Spinal cord (tissue), 10 donors: Measurements from ENCODE around the gene SEMA4G. TPM values are rescaled to one million over a fixed set of nuclear protein-coding genes. Genes with fewer than 3 reads are reported as not detected.
"Not testable (repeated sequence)": the region's sequence is repeated elsewhere in the genome, so short reads cannot be mapped to it uniquely, and the experiment has no call there.

ENCODE experiments used
- DNase-seq, 6 donors: peaks; one replicate each; pipeline versions ENCODE4 v3.0.0 to v3.0.0-alpha.2; 2013 to 2015; ENCODE audit warnings: low spot score in 6 of 6, low read depth in 4 of 6
- H3K27ac ChIP-seq: one replicate; pipeline ENCODE4 v1.5.1; 2013; ENCODE audit warnings: low read depth, low read length, control low read depth
- H3K27me3 ChIP-seq: one replicate; pipeline ENCODE4 v1.6.1; 2013; ENCODE audit warnings: low read length; ENCODE audit not compliant: control insufficient read depth, insufficient read depth
- H3K36me3 ChIP-seq: one replicate; pipeline ENCODE4 v1.6.1; 2013; ENCODE audit warnings: low read length; ENCODE audit not compliant: control insufficient read depth, insufficient read depth
- H3K4me1 ChIP-seq: one replicate; pipeline ENCODE4 v1.6.1; 2013; ENCODE audit warnings: low read length; ENCODE audit not compliant: control insufficient read depth, insufficient read depth
- H3K4me3 ChIP-seq: one replicate; pipeline ENCODE4 v1.5.1; 2013; ENCODE audit warnings: low read depth, low read length, control low read depth
- H3K9me3 ChIP-seq: one replicate; pipeline ENCODE4 v1.6.1; 2013; ENCODE audit warnings: low read length; ENCODE audit not compliant: control insufficient read depth, insufficient read depth
- WGBS: methylation state at CpG from one replicate; pipeline ENCODE4 v1.1.5; 2013; ENCODE audit warnings: missing lambda C conversion rate; ENCODE audit not compliant: insufficient coverage; 5-methylcytosine and 5-hydroxymethylcytosine counted together
- polyA plus RNA-seq, 2 donors: library from polyadenylated mRNA; unstranded; fragments of 120-200 nt; gene quantifications; one replicate each; pipeline ENCODE4 v1.2.1, GENCODE V29; 2013; ENCODE audit not compliant: insufficient read length in 2 of 2
- total RNA-seq, 2 donors: library from RNA; depleted of rRNA in 1 of 2; stranded (reverse); fragments of 120-200 nt in 1 of 2; fragments of >200 nt in 1 of 2; gene quantifications; one replicate each; pipeline versions ENCODE4 v1.2.3 to v1.2.4, GENCODE V29; 2013 to 2014
- donor health status: healthy.

Gene SEMA4G
- total and polyA plus RNA-seq, 4 donors: 8.6 to 72.6 (median 38.4) TPM

DNA sequence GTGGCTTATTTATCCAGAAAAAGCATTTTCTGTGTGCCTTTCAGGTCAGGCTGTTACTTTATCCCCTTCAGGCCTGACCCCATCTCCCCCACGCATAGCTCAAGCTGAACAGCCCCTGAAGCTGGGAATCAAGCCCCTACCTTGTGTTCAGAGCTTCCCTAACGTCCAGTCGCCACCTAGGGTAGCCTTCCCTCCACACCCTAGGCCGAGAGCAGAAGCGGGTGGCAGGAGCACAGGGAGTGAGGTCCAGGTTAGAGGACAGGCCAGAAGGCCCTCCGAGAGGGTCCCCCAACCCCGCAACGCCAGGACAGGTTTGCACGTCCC is 479 bp upstream of the SEMA4G start:
- no peak for DNase-seq
- H3K36me3 ChIP-seq: peaks cover 16% of the 10 kb centered on the region
- no peaks in the 10 kb centered on the region for H3K27me3 ChIP-seq
- no peak overlapping the region for H3K27ac ChIP-seq
- 14% methylated on average over 8 of the region's 9 CpGs for WGBS
- H3K4me1 ChIP-seq: peaks cover 23% of the 10 kb centered on the region
- peak overlapping the region; percentile 30 for H3K4me3 ChIP-seq
- no peaks in the 10 kb centered on the region for H3K9me3 ChIP-seq

GRCh38 chr10:100970076-100970913 is 991 bp downstream of the SEMA4G start:
- H3K27ac ChIP-seq: no peak overlapping the region

DNA sequence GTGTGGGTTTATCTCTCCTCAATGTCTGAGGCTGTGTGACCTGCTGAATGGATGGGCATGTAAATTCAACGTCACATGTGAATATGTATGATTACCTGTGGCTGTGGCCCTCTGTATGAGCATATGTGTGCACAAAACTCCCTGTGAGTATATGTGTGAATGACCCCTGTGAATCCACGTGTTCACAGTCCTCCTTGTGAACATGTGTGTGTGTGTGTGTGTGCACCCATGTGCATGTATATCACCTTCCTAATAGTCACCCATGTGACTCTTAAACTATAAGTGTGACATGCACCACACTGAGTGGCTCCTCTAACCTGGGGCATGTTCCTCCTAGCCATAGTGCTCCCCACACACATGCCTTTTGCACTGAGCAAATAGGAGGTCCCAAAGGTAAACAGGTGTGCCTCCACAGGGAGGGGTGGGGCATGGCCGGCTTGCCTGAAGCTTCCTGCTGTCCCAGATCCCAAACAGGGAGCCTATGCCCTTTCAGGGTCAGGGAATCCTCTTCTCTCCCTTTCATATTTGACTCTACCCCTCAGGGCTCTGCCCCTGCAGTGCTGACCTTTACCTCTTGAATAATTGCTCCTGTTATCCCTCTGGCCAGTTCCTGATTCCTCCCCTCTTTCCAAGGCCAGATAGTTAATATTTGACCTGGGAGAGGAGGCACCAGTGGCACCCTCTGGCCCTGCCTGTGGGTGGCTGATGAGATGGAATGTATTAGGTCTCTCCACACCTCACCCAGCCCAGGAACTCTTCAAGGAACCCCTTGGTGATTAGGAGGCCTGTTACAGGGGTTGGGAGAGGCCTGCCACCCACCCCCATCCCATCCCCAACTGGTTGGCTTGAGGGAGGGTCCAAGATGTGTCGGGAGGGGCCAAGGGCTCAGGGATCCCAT is 1.9 kb downstream of the SEMA4G start:
- Histone ChIP-seq H3K36me3 (peaks cover 20% of the 10 kb centered on the region), H3K4me1 (peaks cover 23% of the 10 kb centered on the region), H3K4me3 (no peak overlapping the region), H3K27me3 (no peaks in the 10 kb centered on the region), H3K9me3 (no peaks in the 10 kb centered on the region), H3K27ac (no peak overlapping the region)
- 69% methylated on average over 3 of the region's 4 CpGs for WGBS
- no peak for DNase-seq

More at GRCh38 chr10:100970076-100970913, 991 bp downstream of the SEMA4G start:
- peak overlapping the region; percentile 30 for H3K4me3 ChIP-seq
- no peaks in the 10 kb centered on the region for H3K27me3 ChIP-seq
- no peaks in the 10 kb centered on the region for H3K9me3 ChIP-seq
- H3K4me1 ChIP-seq: peaks cover 23% of the 10 kb centered on the region
- peaks cover 21% of the 10 kb centered on the region for H3K36me3 ChIP-seq
- WGBS: no CpG with 5 or more reads among the region's 13 CpGs
- peak in 2 of 6 donors; percentile 38 to 63 for DNase-seq

DNA sequence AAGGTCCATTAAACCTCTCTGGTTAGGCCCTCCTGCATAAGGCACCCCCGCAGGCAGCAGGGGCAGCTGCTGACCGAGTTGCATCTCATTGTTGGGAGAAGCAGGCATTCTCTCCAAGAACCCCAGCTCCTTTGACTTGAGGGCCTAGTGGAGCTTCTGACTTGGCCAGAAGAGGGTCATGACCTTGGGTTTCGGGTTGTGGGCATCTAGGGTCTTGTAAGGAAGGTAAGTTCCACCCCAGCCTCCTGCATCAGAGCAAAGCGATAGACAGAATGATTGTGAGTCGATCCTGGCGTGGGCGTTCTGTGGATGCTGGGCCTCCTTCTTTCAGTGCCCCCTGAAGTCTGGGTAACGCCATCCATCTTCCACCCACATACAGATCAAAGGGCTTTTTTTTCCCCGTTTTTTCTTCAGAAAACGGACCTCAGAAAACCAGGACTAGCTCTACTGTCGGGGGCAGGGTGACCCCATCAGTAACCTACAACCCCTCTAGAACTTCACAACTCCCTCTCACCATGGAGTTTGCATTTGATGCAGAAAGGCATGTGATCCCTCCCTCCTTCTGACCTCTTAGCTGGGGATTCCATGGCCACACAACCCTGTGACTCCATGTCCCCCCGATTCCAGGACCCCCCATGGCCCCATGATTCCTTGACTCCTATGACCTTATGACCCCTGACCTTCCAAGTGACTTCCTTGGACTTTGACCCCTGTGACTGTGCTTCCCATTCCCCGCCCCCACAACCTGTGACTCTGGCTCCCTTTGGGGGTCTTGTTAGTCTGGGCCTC is 3.0 kb downstream of the SEMA4G start:
- no peak for DNase-seq
- 62% methylated on average over 10 of the region's 13 CpGs for WGBS
- Histone ChIP-seq H3K27me3 (no peaks in the 10 kb centered on the region), H3K4me3 (no peak overlapping the region), H3K4me1 (peaks cover 23% of the 10 kb centered on the region), H3K27ac (no peak overlapping the region), H3K36me3 (peaks cover 23% of the 10 kb centered on the region), H3K9me3 (no peaks in the 10 kb centered on the region)

DNA sequence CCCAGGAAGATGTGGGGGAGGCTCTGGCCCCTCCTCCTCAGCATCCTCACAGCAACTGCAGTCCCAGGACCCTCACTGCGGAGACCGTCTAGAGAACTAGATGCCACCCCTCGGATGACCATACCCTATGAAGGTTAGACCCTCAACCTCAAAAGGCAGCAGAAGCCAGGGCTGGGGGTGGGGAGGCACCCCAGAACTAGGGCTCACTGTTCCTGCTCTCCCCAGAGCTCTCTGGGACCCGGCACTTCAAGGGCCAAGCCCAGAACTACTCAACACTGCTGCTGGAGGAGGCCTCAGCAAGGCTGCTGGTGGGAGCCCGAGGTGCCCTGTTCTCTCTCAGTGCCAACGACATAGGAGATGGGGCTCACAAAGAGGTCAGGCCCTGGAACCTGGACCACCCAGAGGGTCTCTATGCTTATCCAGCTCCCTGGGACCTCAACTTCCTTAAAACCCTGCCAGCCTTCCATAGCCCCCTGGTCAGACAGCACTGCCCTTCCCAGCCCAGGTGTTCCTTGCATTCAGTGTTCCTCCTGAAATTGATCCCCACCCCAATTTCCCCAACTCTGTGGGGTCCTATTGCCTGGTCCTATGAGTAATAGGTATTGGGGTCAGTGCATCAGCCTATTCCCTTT is 3.7 kb downstream of the SEMA4G start:
- no peak overlapping the region for H3K4me3 ChIP-seq
- H3K27me3 ChIP-seq: no peaks in the 10 kb centered on the region
- 91% methylated on average over 4 of the region's 6 CpGs for WGBS

DNA sequence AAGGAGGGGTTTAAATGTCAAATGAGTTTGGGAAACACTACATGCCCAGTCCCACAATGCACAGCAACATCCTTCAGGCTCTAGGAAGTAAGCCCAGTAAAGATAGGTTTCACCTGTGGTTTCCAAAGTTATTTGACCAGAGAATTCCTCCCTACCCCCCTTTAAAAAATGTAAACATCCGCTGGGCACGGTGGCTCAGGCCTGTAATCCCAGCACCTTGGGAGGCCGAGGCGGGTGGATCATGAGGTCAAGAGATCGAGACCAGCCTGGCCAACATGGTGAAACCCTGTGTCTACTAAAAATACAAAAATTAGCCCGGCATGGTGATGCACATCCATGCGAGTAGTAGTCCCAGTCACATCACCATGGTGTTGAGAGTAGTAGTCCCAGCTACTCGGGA is 6.1 kb downstream of the SEMA4G start:
- H3K27ac ChIP-seq, H3K27me3 ChIP-seq, H3K4me3 ChIP-seq, H3K9me3 ChIP-seq, DNase-seq: not testable (repeated sequence)
- peaks cover 49% of the 10 kb centered on the region for H3K36me3 ChIP-seq
- WGBS: 92% methylated on average over 8 of the region's 8 CpGs
- H3K4me1 ChIP-seq: peaks cover 10% of the 10 kb centered on the region

More for the DNA sequence above, 3.7 kb downstream of the SEMA4G start:
- no peaks in the 10 kb centered on the region for H3K9me3 ChIP-seq
- H3K4me1 ChIP-seq: peaks cover 23% of the 10 kb centered on the region
- no peak overlapping the region for H3K27ac ChIP-seq
- no peak for DNase-seq
- peaks cover 26% of the 10 kb centered on the region for H3K36me3 ChIP-seq

DNA sequence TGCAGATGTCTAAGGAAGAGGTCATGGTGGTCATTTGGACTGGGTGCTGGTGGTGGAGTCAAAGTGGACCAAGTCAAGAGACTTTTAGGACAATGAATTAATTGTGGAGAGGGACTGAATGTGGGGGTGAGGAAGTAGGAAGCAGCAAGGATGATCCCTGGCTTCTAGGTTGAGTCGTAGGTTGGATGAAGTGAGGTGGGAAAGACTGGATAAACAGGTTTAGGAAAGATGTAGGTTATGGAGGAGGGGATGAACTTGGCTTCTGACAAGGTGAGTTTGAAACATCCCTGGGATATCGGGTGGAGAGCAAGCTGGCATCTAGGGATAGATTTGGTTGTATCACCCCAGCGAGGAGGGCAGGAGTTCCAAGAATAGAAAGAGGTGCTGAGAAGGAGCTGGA is 7.6 kb downstream of the SEMA4G start:
- no peak overlapping the region for H3K27ac ChIP-seq
- H3K27me3 ChIP-seq: no peaks in the 10 kb centered on the region
- H3K4me3 ChIP-seq: no peak overlapping the region
- no peaks in the 10 kb centered on the region for H3K9me3 ChIP-seq
- H3K4me1 ChIP-seq: peaks cover 3% of the 10 kb centered on the region
- H3K36me3 ChIP-seq: peaks cover 61% of the 10 kb centered on the region
- no peak for DNase-seq
- WGBS: 86% methylated on average over 3 of the region's 3 CpGs

DNA sequence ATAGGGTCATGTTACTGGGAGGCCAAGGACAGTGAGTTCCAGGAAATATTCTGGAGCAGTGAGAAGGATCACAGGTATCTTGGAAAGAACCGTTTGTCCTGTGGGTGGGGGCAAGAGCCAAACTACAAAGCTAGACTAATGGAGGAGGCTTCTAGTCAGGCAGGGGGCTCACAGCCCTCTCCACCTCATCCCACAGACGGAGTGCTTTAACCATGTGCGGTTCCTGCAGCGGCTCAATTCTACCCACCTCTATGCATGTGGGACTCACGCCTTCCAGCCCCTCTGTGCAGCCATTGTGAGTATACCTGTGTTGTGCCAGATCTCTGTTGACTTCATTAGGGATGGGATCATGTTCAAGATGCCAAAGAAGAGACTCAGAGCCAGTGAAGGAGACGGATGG is 8.1 kb downstream of the SEMA4G start:
- DNase-seq: no peak
- peaks cover 66% of the 10 kb centered on the region for H3K36me3 ChIP-seq
- 90% methylated on average over 2 of the region's 6 CpGs for WGBS
- H3K4me1 ChIP-seq: no peaks in the 10 kb centered on the region
- no peaks in the 10 kb centered on the region for H3K27me3 ChIP-seq
- no peak overlapping the region for H3K27ac ChIP-seq
- no peaks in the 10 kb centered on the region for H3K9me3 ChIP-seq
- no peak overlapping the region for H3K4me3 ChIP-seq
